SK-N-SH treated with all-trans-retinoic acid at 6 μM for 48 hours (cell line): ENCODE data around the gene DBF4.

Source experiments
- BACH2 ChIP-seq: fragments of 250-450 bp; sonication (Bioruptor Pico); IDR thresholded peaks from 2 replicates; pipeline ENCODE4 v1.9.0; 2021; ENCODE audit warnings: mild to moderate bottlenecking, borderline replicate concordance
- CSDC2 ChIP-seq: fragments of 250-450 bp; sonication (Bioruptor Pico); IDR thresholded peaks from 2 replicates; pipeline ENCODE4 v1.5.0; 2020; ENCODE audit warnings: mild to moderate bottlenecking, moderate library complexity
- OSR1 ChIP-seq: fragments of 250-450 bp; sonication (Bioruptor Pico); IDR thresholded peaks from 2 replicates; pipeline ENCODE4 v1.8.0; 2022; ENCODE audit warnings: moderate library complexity, mild to moderate bottlenecking, inconsistent platforms
- PATZ1 ChIP-seq: fragments of 250-450 bp; sonication (Bioruptor Pico); IDR thresholded peaks from 2 replicates; pipeline ENCODE4 v1.8.0; 2020; ENCODE audit warnings: mild to moderate bottlenecking, moderate library complexity, borderline replicate concordance
- SNAI2 ChIP-seq: fragments of 250-450 bp; sonication (Bioruptor Pico); IDR thresholded peaks from 2 replicates; pipeline ENCODE4 v1.5.0; 2020; ENCODE audit warnings: mild to moderate bottlenecking, moderate library complexity
- TCF4 ChIP-seq: fragments of 250-450 bp; sonication (Bioruptor Pico); IDR thresholded peaks from 2 replicates; pipeline ENCODE4 v1.8.0; 2021; ENCODE audit warnings: mild to moderate bottlenecking, moderate library complexity, borderline replicate concordance
- ZC3H10 ChIP-seq: fragments of 250-450 bp; sonication (Bioruptor Pico); IDR thresholded peaks from 2 replicates; pipeline ENCODE4 v1.5.1; 2021; ENCODE audit warnings: mild to moderate bottlenecking, moderate library complexity
- ZFP3 ChIP-seq: fragments of 250-450 bp; sonication (Bioruptor Pico); IDR thresholded peaks from 2 replicates; pipeline ENCODE4 v1.5.0; 2020; ENCODE audit warnings: mild to moderate bottlenecking, moderate library complexity
- ZNF565 ChIP-seq: fragments of 450-650 bp; formaldehyde crosslinking; conservative IDR thresholded peaks from 2 replicates; pipeline ENCODE4 v1.5.0; 2020; ENCODE audit warnings: low read depth, mild to moderate bottlenecking, moderate library complexity
- TF ChIP-seq, protein P1 (sequence below): fragments of 250-450 bp; sonication (Bioruptor Pico); IDR thresholded peaks from 2 replicates; pipeline ENCODE4 v1.5.1; 2021; ENCODE audit warnings: mild to moderate bottlenecking, moderate library complexity

GRCh38 chr7:87831097-87831496, 45.2 kb upstream of the DBF4 start:
- TF ChIP-seq ZNF565 (CRISPR knock-in tag) (no peak), PATZ1 (no peak), SNAI2 (no peak), CSDC2 (no peak), TCF4 (no peak), BACH2 (CRISPR knock-in tag) (no peak), OSR1 (CRISPR knock-in tag) (no peak), ZFP3 (CRISPR knock-in tag) (no peak), ZC3H10 (CRISPR knock-in tag) (no peak)
- TF ChIP-seq, protein P1, sequence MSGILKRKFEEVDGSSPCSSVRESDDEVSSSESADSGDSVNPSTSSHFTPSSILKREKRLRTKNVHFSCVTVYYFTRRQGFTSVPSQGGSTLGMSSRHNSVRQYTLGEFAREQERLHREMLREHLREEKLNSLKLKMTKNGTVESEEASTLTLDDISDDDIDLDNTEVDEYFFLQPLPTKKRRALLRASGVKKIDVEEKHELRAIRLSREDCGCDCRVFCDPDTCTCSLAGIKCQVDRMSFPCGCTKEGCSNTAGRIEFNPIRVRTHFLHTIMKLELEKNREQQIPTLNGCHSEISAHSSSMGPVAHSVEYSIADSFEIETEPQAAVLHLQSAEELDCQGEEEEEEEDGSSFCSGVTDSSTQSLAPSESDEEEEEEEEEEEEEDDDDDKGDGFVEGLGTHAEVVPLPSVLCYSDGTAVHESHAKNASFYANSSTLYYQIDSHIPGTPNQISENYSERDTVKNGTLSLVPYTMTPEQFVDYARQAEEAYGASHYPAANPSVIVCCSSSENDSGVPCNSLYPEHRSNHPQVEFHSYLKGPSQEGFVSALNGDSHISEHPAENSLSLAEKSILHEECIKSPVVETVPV: no peak
